Activated CD8-positive, alpha-beta memory T cell treated with anti-CD3 and anti-CD28 coated beads, Interleukin-2, amount 50 U/mL, for 24 hours (primary cell): Measurements from ENCODE around the gene MAP4K3.
"Not testable (repeated sequence)": the region's sequence is repeated elsewhere in the genome, so short reads cannot be mapped to it uniquely, and the experiment has no call there.

Experiments used
- DNase-seq: peaks from one replicate; pipeline ENCODE4 v3.0.0-alpha.2; 2020; ENCODE audit errors: extremely low read depth

Gene MAP4K3

GRCh38 chr2:39375917-39376316, 61.2 kb downstream of the MAP4K3 start:
- DNase-seq, result no peak

GRCh38 chr2:39373181-39373802, 63.8 kb downstream of the MAP4K3 start:
- no peak for DNase-seq

- DNase-seq, result no peak
Observed at GRCh38 chr2:39370101-39370500, 67.0 kb downstream of the MAP4K3 start.

GRCh38 chr2:39368846-39369245, 68.2 kb downstream of the MAP4K3 start:
- DNase-seq, result no peak

- DNase-seq, result no peak
Observed at GRCh38 chr2:39368376-39368775, 68.7 kb downstream of the MAP4K3 start.

- no peak for DNase-seq
Observed at GRCh38 chr2:39362595-39362994, 74.5 kb downstream of the MAP4K3 start.

- DNase-seq, result no peak
Observed at GRCh38 chr2:39361511-39361910, 75.6 kb downstream of the MAP4K3 start.

GRCh38 chr2:39360342-39360741, 76.7 kb downstream of the MAP4K3 start:
- DNase-seq, result not testable (repeated sequence)

GRCh38 chr2:39359453-39360038, 77.5 kb downstream of the MAP4K3 start:
- DNase-seq, result no peak

GRCh38 chr2:39356922-39357639, 80.0 kb downstream of the MAP4K3 start:
- no peak for DNase-seq

- DNase-seq, result no peak
Observed at GRCh38 chr2:39350658-39351057, 86.4 kb downstream of the MAP4K3 start.

- no peak for DNase-seq
Observed at GRCh38 chr2:39338502-39338901, 98.6 kb downstream of the MAP4K3 start.

GRCh38 chr2:39335930-39336329, 101.2 kb downstream of the MAP4K3 start:
- DNase-seq, result no peak

GRCh38 chr2:39334978-39335377, 102.1 kb downstream of the MAP4K3 start:
- DNase-seq, result no peak

GRCh38 chr2:39334529-39334928, 102.6 kb downstream of the MAP4K3 start:
- no peak for DNase-seq

- no peak for DNase-seq
Observed at GRCh38 chr2:39326644-39327043, 110.4 kb downstream of the MAP4K3 start.

- no peak for DNase-seq
Observed at GRCh38 chr2:39325966-39326365, 111.1 kb downstream of the MAP4K3 start.

GRCh38 chr2:39321056-39322035, 115.7 kb downstream of the MAP4K3 start:
- not testable (repeated sequence) for DNase-seq

- DNase-seq, result no peak
Observed at GRCh38 chr2:39320162-39320561, 116.9 kb downstream of the MAP4K3 start.

- DNase-seq, result no peak
Observed at GRCh38 chr2:39313575-39313974, 123.5 kb downstream of the MAP4K3 start.

GRCh38 chr2:39311469-39311868, 125.6 kb downstream of the MAP4K3 start:
- no peak for DNase-seq

- no peak for DNase-seq
Observed at GRCh38 chr2:39308778-39309177, 128.3 kb downstream of the MAP4K3 start.
